ENCODE results near the gene SLC27A2.

SLC27A2 gene

DNA sequence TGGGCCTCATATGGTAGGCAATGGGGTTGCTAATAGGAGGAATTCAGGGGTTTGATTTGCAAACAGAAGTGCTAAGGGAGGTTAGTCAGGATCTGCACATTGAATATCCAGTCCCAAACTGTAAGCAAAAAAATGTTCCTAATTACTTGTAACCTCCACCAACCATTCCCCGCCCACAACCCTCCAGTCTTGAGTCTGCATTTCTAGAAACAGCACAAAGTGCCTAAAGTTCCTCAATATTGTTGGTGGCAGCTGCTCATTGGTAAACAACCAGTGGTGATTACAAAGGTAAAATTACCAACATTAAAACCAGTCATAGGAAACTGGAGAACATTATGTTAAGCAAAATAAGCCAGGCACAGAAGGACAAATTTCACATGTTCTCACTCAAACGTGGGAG lies 64.6 kb downstream of the SLC27A2 start:
- TF ChIP-seq, protein P1, sequence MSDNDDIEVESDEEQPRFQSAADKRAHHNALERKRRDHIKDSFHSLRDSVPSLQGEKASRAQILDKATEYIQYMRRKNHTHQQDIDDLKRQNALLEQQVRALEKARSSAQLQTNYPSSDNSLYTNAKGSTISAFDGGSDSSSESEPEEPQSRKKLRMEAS (IDR thresholded peaks at IDR 0.05; ENCODE audit: low read depth, low read length), result no peak
- TF ChIP-seq MYC (IDR thresholded peaks at IDR 0.05; ENCODE audit: low read depth, low read length) (no peak), POLR2A (IDR thresholded peaks at IDR 0.05; ENCODE audit: extremely low read depth, insufficient read length) (no peak)
- TF ChIP-seq, protein P2, sequence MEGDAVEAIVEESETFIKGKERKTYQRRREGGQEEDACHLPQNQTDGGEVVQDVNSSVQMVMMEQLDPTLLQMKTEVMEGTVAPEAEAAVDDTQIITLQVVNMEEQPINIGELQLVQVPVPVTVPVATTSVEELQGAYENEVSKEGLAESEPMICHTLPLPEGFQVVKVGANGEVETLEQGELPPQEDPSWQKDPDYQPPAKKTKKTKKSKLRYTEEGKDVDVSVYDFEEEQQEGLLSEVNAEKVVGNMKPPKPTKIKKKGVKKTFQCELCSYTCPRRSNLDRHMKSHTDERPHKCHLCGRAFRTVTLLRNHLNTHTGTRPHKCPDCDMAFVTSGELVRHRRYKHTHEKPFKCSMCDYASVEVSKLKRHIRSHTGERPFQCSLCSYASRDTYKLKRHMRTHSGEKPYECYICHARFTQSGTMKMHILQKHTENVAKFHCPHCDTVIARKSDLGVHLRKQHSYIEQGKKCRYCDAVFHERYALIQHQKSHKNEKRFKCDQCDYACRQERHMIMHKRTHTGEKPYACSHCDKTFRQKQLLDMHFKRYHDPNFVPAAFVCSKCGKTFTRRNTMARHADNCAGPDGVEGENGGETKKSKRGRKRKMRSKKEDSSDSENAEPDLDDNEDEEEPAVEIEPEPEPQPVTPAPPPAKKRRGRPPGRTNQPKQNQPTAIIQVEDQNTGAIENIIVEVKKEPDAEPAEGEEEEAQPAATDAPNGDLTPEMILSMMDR (IDR thresholded peaks at IDR 0.05; ENCODE audit: low read depth, low read length), result no peak

DNA sequence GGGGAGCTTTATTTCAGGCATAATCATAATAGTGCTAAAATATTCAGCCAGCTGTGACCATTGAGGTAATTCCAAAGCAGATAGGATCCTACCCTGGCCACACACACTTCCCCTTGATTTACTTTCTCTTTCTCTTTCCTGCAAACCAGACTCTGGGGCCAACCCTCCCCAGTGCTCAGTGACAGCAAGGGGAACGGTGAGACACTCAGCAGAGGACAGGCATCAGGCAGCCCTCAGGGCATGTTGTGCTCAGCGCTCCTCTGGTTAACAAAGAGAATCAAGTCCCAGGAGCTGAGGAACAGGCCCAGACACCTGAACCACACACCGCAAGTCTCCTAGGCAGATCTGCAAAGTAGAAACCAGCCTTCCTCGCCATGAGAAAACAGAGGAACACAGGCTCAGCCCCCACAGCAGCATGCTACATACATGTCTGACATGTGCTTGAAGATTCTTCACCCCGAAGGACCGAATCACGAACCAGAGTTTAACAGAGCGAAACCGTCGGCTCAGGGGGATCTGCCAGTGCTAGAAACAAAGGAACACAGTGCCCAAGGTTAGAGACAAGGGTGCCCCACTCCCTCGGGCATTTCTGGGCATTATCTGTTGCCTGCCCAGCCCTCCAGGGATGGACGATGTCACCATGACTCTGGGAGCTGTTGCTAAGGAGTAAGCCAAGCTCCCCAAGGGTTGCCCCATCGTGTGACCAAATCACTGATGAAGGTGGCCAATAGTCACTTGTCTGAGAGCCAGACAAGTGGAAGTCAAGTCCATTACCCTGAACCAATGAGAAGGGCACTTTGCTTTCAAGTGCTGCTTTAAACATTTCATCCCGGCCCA lies 66.0 kb downstream of the SLC27A2 start:
- peak overlapping the region; percentile 6 for H3K4me3 ChIP-seq (ENCODE audit: low read depth, low read length)
- TF ChIP-seq, protein P2 (IDR thresholded peaks at IDR 0.05; ENCODE audit: low read depth, low read length), result no peak
- TF ChIP-seq POLR2A (IDR thresholded peaks at IDR 0.05; ENCODE audit: extremely low read depth, insufficient read length) (no peak), MYC (IDR thresholded peaks at IDR 0.05; ENCODE audit: low read depth, low read length) (no peak)
- TF ChIP-seq, protein P1 (IDR thresholded peaks at IDR 0.05; ENCODE audit: low read depth, low read length), result no peak; the same call in 1 of the 2 replicates
- peak; percentile 83 for DNase-seq (ENCODE audit: low read depth)

More for the DNA sequence above, 64.6 kb downstream of the SLC27A2 start:
- no peak overlapping the region for H3K4me3 ChIP-seq (ENCODE audit: low read depth, low read length)
- no peak for DNase-seq (ENCODE audit: low read depth)

DNA sequence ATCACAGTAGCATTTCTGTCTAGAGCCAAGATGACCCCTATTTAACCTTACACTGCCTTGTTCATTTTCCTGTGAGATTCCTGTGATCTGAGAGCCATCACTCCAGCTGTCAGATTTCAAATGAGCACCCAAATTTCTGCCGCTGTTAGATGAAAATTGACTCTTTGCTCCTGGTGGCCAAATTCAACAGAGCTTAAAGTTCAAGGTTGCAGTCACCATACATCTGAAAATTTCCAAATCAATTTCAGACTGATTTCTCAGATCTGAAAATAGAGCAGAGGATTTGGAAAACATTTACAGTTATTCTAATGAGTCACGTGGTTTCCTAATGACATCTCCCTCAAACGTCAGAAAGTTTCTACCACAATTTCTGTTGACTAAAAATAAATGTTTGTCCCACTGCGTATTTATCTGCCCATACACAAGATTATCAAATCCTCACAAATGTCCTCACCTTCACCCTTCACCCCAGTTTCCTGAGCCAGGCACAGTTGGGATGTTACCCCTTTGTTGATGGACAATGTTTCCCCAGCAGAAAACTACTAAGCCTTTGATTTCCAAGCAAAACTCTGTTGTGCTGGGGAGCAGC lies 67.1 kb downstream of the SLC27A2 start:
- no peak overlapping the region for H3K4me3 ChIP-seq (ENCODE audit: low read depth, low read length)
- TF ChIP-seq, protein P1 (IDR thresholded peaks at IDR 0.05; ENCODE audit: low read depth, low read length), result no peak
- TF ChIP-seq, protein P2 (IDR thresholded peaks at IDR 0.05; ENCODE audit: low read depth, low read length), result no peak
- TF ChIP-seq POLR2A (IDR thresholded peaks at IDR 0.05; ENCODE audit: extremely low read depth, insufficient read length) (no peak), MYC (IDR thresholded peaks at IDR 0.05; ENCODE audit: low read depth, low read length) (no peak)
- DNase-seq (ENCODE audit: low read depth), result peak; percentile 41

GRCh38 chr15:50249704-50250103 lies 67.7 kb downstream of the SLC27A2 start:
- TF ChIP-seq, protein P1 (IDR thresholded peaks at IDR 0.05; ENCODE audit: low read depth, low read length), result no peak
- TF ChIP-seq, protein P2 (IDR thresholded peaks at IDR 0.05; ENCODE audit: low read depth, low read length), result no peak
- TF ChIP-seq MYC (IDR thresholded peaks at IDR 0.05; ENCODE audit: low read depth, low read length) (no peak), POLR2A (IDR thresholded peaks at IDR 0.05; ENCODE audit: extremely low read depth, insufficient read length) (no peak)
- H3K4me3 ChIP-seq (ENCODE audit: low read depth, low read length), result no peak overlapping the region
- DNase-seq (ENCODE audit: low read depth), result no peak

GRCh38 chr15:50250760-50251394 lies 68.9 kb downstream of the SLC27A2 start:
- H3K4me3 ChIP-seq (ENCODE audit: low read depth, low read length), result no peak overlapping the region
- TF ChIP-seq, protein P2 (IDR thresholded peaks at IDR 0.05; ENCODE audit: low read depth, low read length), result no peak
- no peak for TF ChIP-seq POLR2A (IDR thresholded peaks at IDR 0.05; ENCODE audit: extremely low read depth, insufficient read length)
- TF ChIP-seq MYC (IDR thresholded peaks at IDR 0.05; ENCODE audit: low read depth, low read length), result no peak
- TF ChIP-seq, protein P1 (IDR thresholded peaks at IDR 0.05; ENCODE audit: low read depth, low read length), result no peak
- DNase-seq (ENCODE audit: low read depth), result no peak
